WTC11 (cell line): ENCODE measurements around the gene SSH3. TPM values are rescaled to one million over a fixed set of nuclear protein-coding genes. Genes with fewer than 3 reads are reported as not detected.
A peak's percentile ranks its signal among the peaks of the same experiment; 100 is the strongest.

Experiments used
- ATAC-seq: fragments of 200-7000 bp; cut with Tn5 transposase; 2 replicates; pipeline ENCODE4 v1.10.0; 2021; ENCODE audit warnings: mild to moderate bottlenecking, moderate library complexity
- CTCF ChIA-PET: fragments of 300-600 bp; sonication (Branson Sonifier 250); formaldehyde crosslinking; loops from one replicate; lab custom pipeline; 2021; ENCODE audit warnings: antibody characterized with exemption; lab: Charles Lee
- POLR2A ChIA-PET: fragments of 350-600 bp; sonication (Branson Sonifier 250); formaldehyde crosslinking; loops from one replicate; lab custom pipeline; 2021; ENCODE audit warnings: antibody characterized with exemption; lab: Charles Lee
- DNase-seq: peaks from one replicate; pipeline ENCODE4 v3.0.0; 2021; ENCODE audit warnings: low spot score
- H3K27ac Mint-ChIP-seq: 2 replicates; pipeline ENCODE4 v1.8.0; 2021; ENCODE audit warnings: mixed read lengths
- H3K27me3 Mint-ChIP-seq: 2 replicates; pipeline ENCODE4 v1.8.0; 2021; ENCODE audit warnings: low read depth, mild to moderate bottlenecking, moderate library complexity, mixed read lengths
- H3K36me3 Mint-ChIP-seq: 2 replicates; pipeline ENCODE4 v1.8.0; 2021; ENCODE audit warnings: mixed read lengths
- H3K4me1 Mint-ChIP-seq: 2 replicates; pipeline ENCODE4 v1.8.0; 2022; ENCODE audit warnings: mixed read lengths
- H3K4me3 Mint-ChIP-seq: 2 replicates; pipeline ENCODE4 v1.8.0; 2021; ENCODE audit warnings: mild to moderate bottlenecking, moderate library complexity, mixed read lengths
- H3K9me3 Mint-ChIP-seq: 2 replicates; pipeline ENCODE4 v1.8.0; 2021; ENCODE audit warnings: mixed read lengths
- AFF4 ChIP-seq: sonication (generic); formaldehyde crosslinking; IDR thresholded peaks from 2 replicates; pipeline ENCODE4 v1.8.1; 2023; ENCODE audit warnings: mild to moderate bottlenecking, missing genetic modification reagents, borderline replicate concordance
- CREB1 ChIP-seq: sonication (generic); formaldehyde crosslinking; IDR thresholded peaks from 2 replicates; pipeline ENCODE4 v1.8.0; 2023; ENCODE audit warnings: mild to moderate bottlenecking, missing genetic modification reagents
- E2F4 ChIP-seq: sonication (generic); formaldehyde crosslinking; IDR thresholded peaks from 2 replicates; pipeline ENCODE4 v1.8.1; 2022; ENCODE audit warnings: low read depth, mild to moderate bottlenecking, moderate library complexity, missing genetic modification reagents, borderline replicate concordance
- GRHL2 ChIP-seq: fragments of 250-450 bp; sonication (Bioruptor Pico); IDR thresholded peaks from 2 replicates; pipeline ENCODE4 v1.8.0; 2022; ENCODE audit warnings: mild to moderate bottlenecking, moderate library complexity; ENCODE audit not compliant: insufficient replicate concordance, severe bottlenecking
- GTF2I ChIP-seq: fragments of 250-450 bp; sonication (Bioruptor Pico); conservative IDR thresholded peaks from 2 replicates; pipeline ENCODE4 v1.4.0; 2021; ENCODE audit warnings: mild to moderate bottlenecking
- JAZF1 ChIP-seq: fragments of 250-450 bp; sonication (Bioruptor Pico); IDR thresholded peaks from 2 replicates; pipeline ENCODE4 v1.9.0; 2021; ENCODE audit warnings: moderate library complexity, mild to moderate bottlenecking, inconsistent platforms
- NFE2L1 ChIP-seq: sonication (generic); formaldehyde crosslinking; IDR thresholded peaks from 2 replicates; pipeline ENCODE4 v1.8.1; 2023; ENCODE audit warnings: missing genetic modification reagents
- OVOL2 ChIP-seq: fragments of 250-450 bp; sonication (Bioruptor Pico); IDR thresholded peaks from 2 replicates; pipeline ENCODE4 v1.9.0; 2021; ENCODE audit warnings: mild to moderate bottlenecking, borderline replicate concordance
- TEAD1 ChIP-seq: sonication (generic); formaldehyde crosslinking; IDR thresholded peaks from 2 replicates; pipeline ENCODE4 v1.8.0; 2022; ENCODE audit warnings: mild to moderate bottlenecking, missing genetic modification reagents
- ZNF425 ChIP-seq: fragments of 250-450 bp; sonication (Bioruptor Pico); conservative IDR thresholded peaks from 2 replicates; pipeline ENCODE4 v1.9.0; 2021; ENCODE audit warnings: mild to moderate bottlenecking
- ZNF671 ChIP-seq: fragments of 250-450 bp; sonication (Bioruptor Pico); IDR thresholded peaks from 2 replicates; pipeline ENCODE4 v1.8.0; 2021; ENCODE audit warnings: mild to moderate bottlenecking
- total RNA-seq: library from RNA; stranded (reverse); gene quantifications from 3 replicates; pipeline ENCODE4 v1.2.3, GENCODE V29; 2021
- TF ChIP-seq, protein P1 (sequence below): sonication (generic); formaldehyde crosslinking; IDR thresholded peaks from 2 replicates; pipeline ENCODE4 v1.8.1; 2022; ENCODE audit warnings: mild to moderate bottlenecking, moderate library complexity, missing genetic modification reagents
- TF ChIP-seq, protein P2 (sequence below): fragments of 250-450 bp; sonication (Bioruptor Pico); IDR thresholded peaks from 2 replicates; pipeline ENCODE4 v1.8.0; 2021; ENCODE audit warnings: mild to moderate bottlenecking

The SSH3 gene
- total RNA-seq, 1 experiment from 2014 or later = 42.3 TPM

DNA sequence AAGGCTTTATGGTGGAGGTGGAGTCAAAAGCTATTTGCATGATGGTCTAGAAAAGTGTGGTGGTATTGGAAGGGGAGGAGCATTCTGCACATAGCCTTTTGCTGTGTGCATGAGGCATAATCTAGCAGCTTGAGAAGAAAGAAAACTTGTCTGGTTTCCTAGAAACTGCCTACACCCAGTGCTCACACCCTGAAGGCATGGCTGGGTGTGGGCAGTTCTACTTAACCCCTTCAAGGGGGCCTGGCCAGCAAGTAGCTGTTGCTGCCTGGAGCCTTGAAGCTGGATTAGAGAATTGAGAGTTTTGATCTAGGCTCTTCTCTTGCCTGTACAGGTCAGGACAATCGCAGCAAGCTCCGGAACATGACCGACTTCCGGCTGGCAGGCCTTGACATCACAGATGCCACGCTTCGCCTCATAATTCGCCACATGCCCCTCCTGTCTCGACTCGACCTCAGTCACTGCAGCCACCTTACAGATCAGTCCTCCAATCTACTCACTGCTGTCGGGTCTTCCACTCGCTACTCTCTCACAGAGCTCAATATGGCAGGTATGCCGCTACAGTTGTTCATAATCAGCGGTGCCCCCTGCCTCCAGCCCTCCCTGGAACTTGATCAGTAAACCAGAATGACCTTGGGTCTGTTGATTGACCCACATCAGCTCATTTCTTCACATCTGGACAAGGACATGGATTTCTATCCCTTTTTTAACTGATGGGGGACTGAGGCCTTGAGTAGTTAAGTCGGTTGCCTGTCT is 49.3 kb upstream of the SSH3 start:
- H3K36me3 Mint-ChIP-seq = peaks cover 74% of the 10 kb centered on the region
- no peak for ATAC-seq
- H3K4me1 Mint-ChIP-seq = no peaks in the 10 kb centered on the region
- ChIA-PET POLR2A (no interaction called here), CTCF (interaction anchor here (0.7 to 1.6 kb wide), 2 partner anchors 8 to 63 kb away, joined by 3 to 7 read pairs; no protein-coding TSS in a partner anchor)
- TF ChIP-seq TEAD1 (no peak), NFE2L1 (CRISPR knock-in tag) (no peak), ZNF425 (no peak), AFF4 (CRISPR knock-in tag) (no peak), JAZF1 (CRISPR knock-in tag) (no peak), CREB1 (CRISPR knock-in tag) (no peak), ZNF671 (CRISPR knock-in tag) (no peak), E2F4 (CRISPR knock-in tag) (no peak), GRHL2 (CRISPR knock-in tag) (no peak)
- TF ChIP-seq, protein P1, sequence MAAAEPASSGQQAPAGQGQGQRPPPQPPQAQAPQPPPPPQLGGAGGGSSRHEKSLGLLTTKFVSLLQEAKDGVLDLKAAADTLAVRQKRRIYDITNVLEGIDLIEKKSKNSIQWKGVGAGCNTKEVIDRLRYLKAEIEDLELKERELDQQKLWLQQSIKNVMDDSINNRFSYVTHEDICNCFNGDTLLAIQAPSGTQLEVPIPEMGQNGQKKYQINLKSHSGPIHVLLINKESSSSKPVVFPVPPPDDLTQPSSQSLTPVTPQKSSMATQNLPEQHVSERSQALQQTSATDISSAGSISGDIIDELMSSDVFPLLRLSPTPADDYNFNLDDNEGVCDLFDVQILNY = no peak
- TF ChIP-seq, protein P2, sequence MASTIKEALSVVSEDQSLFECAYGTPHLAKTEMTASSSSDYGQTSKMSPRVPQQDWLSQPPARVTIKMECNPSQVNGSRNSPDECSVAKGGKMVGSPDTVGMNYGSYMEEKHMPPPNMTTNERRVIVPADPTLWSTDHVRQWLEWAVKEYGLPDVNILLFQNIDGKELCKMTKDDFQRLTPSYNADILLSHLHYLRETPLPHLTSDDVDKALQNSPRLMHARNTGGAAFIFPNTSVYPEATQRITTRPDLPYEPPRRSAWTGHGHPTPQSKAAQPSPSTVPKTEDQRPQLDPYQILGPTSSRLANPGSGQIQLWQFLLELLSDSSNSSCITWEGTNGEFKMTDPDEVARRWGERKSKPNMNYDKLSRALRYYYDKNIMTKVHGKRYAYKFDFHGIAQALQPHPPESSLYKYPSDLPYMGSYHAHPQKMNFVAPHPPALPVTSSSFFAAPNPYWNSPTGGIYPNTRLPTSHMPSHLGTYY = no peak
- DNase-seq = no peak
- H3K27ac Mint-ChIP-seq = peak overlapping the region; percentile 21; the same call in 1 of the 2 replicates
- no peak overlapping the region for H3K4me3 Mint-ChIP-seq
- H3K27me3 Mint-ChIP-seq = no peaks in the 10 kb centered on the region
- H3K9me3 Mint-ChIP-seq = no peaks in the 10 kb centered on the region

DNA sequence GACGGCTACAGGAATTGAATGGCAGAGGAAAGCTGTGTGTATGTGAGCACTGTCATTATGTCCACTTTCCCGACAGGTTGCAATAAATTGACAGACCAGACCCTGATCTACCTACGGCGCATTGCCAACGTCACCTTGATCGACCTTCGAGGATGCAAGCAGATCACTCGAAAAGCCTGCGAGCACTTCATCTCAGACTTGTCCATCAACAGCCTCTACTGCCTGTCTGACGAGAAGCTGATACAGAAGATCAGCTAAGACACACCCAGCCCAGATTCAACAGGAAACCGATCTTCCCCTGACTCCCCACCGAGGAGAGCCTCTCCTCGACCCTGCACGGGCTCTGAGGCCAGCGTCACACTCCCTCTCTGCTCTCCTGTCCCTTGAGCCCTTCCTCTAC is 48.5 kb upstream of the SSH3 start:
- H3K4me3 Mint-ChIP-seq = no peak overlapping the region
- no peaks in the 10 kb centered on the region for H3K9me3 Mint-ChIP-seq
- DNase-seq = no peak
- ChIA-PET CTCF (no interaction called here), POLR2A (no interaction called here)
- H3K27me3 Mint-ChIP-seq = peaks cover 3% of the 10 kb centered on the region
- TF ChIP-seq TEAD1 = no peak
- no peak for TF ChIP-seq GTF2I (CRISPR knock-in tag)
- TF ChIP-seq OVOL2 (CRISPR knock-in tag) = no peak
- H3K36me3 Mint-ChIP-seq = peaks cover 67% of the 10 kb centered on the region
- ATAC-seq = no peak
- H3K27ac Mint-ChIP-seq = no peak overlapping the region
- H3K4me1 Mint-ChIP-seq = no peaks in the 10 kb centered on the region
